OCI-M2 (cell line): ENCODE data around the gene FAF1.
A peak's percentile ranks its signal among the peaks of the same experiment; 100 is the strongest.

Experiments
- DNase-seq: peaks from one replicate; lab custom pipeline; 2025; ENCODE audit not compliant: unreplicated experiment; lab: John Stamatoyannopoulos, UW

Gene FAF1

DNA sequence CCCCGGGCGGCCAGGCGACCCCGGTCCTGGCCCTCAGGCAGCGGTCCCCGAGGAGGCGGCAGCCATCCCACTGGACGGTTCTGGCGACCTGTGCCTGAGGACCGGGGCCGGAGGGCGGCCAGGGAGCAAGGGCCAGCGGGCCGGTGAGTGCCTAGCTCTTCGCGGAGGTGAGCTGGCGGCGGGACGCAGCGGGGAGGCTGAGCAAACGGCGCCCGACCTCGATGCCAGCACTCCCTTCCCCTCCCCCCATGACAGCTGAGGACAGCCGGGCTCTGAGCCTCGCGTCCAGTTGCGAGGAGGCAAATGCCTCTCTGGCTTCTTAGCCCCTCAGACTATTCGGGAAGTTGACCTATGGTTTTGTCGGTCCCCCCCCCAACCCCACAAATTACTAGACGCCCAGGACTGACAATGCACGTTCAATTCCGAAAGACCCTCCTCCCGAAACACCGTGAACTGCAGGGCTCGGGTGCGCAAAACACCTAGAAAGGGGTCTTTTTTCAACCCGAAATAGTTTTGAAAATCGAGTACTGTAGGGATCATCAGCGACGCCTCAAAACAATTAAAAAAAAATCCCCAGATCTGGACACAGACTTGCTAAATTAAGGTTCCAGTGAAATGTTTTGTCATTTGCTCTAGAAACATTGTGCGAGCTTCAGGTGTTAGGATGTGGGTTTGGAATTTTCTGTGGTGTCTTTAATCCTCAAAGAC lies 18.2 kb upstream of the FAF1 start:
- no peak for DNase-seq

GRCh38 chr1:50977575-50978143 lies 17.6 kb upstream of the FAF1 start:
- no peak for DNase-seq

DNA sequence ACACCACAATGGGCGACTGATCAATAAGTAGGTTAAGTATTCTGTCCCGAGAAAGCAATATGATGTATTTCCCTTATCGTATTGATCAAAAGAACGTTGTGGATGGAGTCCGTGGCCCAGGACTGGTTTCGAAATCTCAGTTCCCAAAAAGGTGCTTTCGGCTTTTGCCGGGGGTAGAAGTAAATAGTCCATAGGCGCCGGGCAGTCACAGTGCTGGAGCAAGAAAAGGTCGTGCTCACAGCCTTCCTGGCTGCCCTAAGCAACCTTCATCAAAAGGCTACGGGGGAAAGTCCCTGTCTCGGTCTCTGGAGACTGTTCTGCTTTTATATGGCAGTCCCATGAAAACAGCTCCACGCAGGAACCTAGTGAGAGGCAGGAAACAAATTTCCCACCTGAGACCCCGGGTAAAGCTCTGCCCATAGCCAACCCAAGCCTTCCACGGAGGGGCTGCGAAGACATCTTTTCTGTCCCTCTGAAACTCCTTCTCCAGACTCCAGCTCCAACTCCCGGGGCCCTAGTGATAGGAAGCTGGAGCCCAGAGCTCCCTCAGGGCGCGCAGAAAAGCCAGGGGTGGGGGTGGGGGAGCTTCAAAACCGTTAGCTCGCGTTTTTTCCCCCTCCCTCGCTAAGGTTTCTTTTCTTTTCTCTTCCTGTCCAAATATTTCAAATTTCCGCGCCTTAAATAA lies 17.0 kb upstream of the FAF1 start:
- DNase-seq = no peak

DNA sequence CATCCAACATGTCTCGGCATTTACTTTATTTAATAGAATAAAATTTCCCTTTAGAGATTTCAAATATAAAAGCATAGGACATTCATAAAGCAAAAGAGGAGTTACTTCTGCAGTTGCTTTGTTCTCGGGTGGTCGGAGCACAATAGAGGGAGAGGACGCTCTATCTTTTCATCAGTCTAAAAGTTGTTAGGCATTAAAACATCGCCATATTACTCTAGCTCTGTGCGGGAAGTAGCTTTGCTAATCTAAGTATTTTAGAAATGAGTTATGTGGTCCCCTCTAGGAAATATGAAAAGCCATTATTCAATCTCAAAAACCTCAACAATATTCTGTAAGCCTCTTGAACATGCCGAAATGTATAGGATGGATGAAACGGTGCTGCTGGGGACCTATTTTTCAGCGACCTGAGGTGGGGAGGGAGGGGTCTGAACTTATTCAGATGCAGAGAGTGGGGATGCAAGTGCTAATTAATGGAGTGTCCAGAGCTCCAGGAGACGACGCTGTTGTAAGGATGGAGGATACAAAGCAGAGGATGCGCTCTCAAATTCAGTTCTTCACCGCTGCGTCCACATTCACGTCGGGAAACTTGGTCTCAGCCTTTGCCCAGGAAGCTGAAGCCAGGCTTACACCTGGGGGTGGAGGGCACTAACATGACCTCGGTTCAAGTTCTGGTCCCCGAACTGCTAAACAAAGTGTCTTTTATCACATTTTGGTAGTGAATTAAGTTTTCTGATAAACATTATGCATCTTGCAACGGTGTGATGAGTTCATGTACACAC lies 16.2 kb upstream of the FAF1 start:
- no peak for DNase-seq

- no peak for DNase-seq
Observed at GRCh38 chr1:50975436-50975835, 15.4 kb upstream of the FAF1 start.

- no peak for DNase-seq
Observed at GRCh38 chr1:50974618-50974935, 14.5 kb upstream of the FAF1 start.

GRCh38 chr1:50973875-50974617 lies 14.0 kb upstream of the FAF1 start:
- DNase-seq = no peak

- no peak for DNase-seq
Observed at GRCh38 chr1:50973255-50973654, 13.2 kb upstream of the FAF1 start.

DNA sequence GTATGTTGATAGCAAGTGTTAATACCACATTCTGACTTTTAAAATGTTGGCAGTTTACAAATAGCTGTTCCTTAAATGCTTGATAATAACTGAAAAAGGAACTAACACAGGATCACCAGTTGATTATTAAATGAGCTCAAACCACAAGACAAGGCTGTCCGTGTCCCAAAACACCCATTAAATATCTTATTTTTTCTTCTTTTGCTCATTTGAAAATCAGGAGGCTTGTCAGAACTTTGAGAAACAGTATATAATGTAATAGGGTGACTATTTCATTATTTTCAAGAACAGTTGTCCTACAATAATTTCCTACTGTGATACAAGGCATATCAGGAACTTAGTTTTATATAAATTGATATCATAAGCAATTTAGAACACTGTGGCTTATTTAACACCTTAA lies 12.7 kb upstream of the FAF1 start:
- DNase-seq = no peak

DNA sequence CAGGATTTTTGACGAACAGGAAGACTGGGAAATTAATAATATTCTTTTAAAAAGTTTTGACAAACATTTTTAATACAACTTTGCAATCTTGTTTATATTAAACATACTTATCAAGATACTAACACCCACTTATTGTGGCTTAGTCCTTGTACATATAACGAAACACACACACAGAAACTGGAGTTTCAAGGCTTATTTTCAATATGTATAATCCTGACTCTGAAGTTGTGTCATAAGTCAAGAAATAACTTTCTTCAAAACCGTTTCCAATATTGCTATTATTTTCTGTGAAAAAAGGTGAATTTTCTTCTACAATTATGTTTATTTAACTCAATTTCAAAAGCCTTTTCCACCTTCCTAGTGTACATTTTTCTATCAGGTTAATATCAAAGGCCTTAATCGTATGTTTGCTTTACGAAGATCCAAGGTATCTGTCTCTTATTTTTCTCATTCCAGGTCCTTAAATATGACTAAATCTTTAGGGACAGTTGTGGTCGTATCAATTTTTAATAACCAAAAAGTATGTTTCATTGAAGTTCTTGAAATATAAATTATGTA lies 11.8 kb upstream of the FAF1 start:
- DNase-seq = no peak

DNA sequence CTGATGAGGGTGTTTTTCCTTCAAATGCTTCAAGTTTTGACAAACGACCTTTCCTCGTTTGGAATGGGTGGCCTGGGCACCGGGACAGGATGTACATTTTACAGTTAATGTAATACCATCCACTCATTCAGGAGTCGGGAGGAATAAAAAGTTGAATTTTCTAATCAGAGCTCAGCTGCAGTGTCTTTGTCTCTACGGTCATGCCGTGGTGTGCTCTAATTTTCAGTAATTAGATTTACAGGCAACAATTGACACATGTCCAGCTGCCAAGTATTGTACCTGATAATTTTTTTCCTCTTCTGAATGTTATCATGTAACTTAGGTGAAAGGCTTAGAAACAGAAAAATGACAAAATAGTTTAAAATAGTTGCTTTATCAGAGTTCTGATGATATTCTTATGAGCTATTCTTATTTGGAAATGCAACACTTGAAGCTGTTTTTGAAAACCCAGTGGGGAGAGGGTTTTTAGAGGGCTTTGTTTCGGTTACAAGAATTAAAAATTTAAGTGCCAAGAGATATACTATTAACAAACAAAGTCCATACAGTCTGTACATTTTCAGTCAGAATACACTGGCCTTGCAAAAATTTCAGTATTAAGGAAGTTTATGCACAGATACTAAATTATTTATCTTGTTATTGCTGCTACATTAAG lies 11.0 kb upstream of the FAF1 start:
- no peak for DNase-seq

- DNase-seq = no peak
Observed at GRCh38 chr1:50970509-50970887, 10.4 kb upstream of the FAF1 start.

GRCh38 chr1:50969611-50970508 lies 9.8 kb upstream of the FAF1 start, which contains the start of gene CDKN2C:
CDKN2C (plus strand) TSS chr1:50970245; CDS start chr1:50970369, 124 bp downstream.
- peak; percentile 58 for DNase-seq

DNA sequence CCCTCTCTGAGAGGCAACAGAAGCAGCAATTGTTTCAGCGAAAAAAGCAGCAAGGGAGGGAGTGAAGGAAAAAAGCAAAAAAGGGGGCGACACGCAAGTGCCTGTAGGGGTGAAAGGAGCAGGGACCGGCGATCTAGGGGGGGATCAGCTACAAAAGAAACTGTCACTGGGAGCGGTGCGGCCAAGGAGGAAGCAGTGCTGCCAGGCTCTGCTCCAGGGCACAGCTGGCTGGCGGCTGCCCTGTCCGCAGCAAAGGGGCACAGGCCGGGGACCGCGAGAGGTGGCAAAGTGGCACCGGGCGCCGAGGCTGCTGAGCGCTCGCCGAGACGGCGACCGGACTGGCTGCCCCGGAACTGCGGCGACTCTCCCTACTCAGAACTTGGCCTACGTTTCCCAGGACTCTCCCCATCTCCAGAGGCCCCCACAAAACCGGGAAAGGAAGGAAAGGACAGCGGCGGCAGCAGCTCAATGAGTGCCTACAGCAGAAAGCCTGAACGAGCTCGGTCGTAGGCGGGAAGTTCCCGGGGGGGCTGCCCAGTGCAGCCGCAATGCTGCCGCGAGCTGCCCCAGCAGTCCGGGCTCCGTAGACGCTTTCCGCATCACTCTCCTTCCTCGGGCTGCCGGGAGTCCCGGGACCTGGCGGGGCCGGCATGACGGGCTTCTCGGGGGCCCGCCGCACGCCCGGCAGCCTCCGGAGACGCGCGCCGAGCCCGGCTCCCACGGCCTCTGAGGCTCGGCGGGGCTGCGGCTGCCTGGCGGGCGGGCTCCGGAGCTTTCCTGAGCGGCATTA lies 8.9 kb upstream of the FAF1 start:
- no peak for DNase-seq

DNA sequence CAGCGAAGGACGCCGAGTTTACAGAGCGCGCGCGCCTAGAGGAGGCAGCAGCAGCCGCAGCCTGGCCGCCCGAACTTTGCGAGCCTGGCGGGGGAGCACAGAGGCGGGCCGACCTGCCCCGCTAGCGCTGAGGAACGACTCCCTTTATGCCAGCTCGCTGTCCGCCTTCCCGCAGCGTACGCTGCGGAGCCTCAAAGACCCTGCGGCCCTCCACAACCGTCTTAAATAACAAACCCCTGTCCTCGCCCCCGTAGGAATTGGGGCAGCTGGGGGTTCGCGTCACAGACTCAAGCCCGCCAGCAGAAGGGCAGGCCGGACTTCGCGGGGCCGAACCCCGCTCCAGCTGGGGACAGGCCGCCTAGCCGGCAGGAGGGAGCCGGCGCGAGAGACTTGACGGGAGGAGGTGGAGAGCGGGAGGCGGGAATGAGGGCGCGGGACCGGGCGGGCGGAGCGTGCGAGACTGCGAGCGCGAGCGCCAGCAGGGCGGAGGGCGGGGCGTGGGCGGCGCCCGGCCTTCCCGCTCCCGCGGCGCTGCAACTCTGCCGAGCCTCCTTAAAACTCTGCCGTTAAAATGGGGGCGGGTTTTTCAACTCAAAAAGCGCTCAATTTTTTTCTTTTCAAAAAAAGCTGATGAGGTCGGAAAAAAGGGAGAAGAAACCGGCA lies 8.2 kb upstream of the FAF1 start:
- no peak for DNase-seq

GRCh38 chr1:50967416-50968157 lies 7.5 kb upstream of the FAF1 start:
- no peak for DNase-seq

DNA sequence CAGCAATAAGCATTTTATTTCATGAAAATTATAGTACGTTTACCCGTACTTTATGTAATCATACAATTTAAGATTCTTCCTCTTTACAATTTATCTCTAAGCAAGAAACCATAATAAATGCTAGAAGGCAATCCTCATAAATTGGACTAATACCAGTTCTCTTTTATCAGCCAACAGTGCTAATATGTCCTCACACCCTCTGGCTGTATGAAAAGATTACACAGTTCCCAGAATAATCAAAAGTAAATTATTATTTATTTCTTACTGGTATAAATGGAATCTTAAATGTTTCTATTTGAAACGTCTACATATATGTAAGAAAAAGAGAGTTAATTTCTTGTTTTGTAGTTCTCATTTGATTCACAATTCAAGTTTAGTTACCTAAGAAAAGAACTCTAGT lies 6.9 kb upstream of the FAF1 start:
- no peak for DNase-seq
